Tibial artery (tissue), 4 donors: ENCODE results near the gene MBNL2.

ENCODE experiments used
- DNase-seq, 2 donors: peaks; one replicate each; pipeline ENCODE4 v3.0.0-alpha.2; 2019
- H3K27ac ChIP-seq, 2 donors: fragments of 200-600 bp; sonication (generic) in 1 of 2; 1 replicate in 1 of 2; 2 replicates in 1 of 2; pipeline ENCODE4 v1.5.1; 2018 to 2019; ENCODE audit warnings: mild to moderate bottlenecking in 1 of 2
- H3K27me3 ChIP-seq, 2 donors: fragments of 200-600 bp; sonication (generic) in 1 of 2; one replicate each; pipeline versions ENCODE4 v1.5.1 to v1.6.0; 2016 to 2019
- H3K36me3 ChIP-seq, 3 donors: fragments of 200-600 bp; sonication (generic) in 2 of 3; one replicate each; pipeline ENCODE4 v1.5.1; 2016 to 2019; ENCODE audit warnings: mild to moderate bottlenecking in 2 of 3
- H3K4me1 ChIP-seq, 4 donors: fragments of 200-600 bp; sonication (generic) in 2 of 4; 1 replicate in 3 of 4; 2 replicates in 1 of 4; pipeline ENCODE4 v1.5.1; 2016 to 2019
- H3K4me3 ChIP-seq, 2 donors: fragments of 200-600 bp; sonication (generic) in 1 of 2; 1 replicate in 1 of 2; 2 replicates in 1 of 2; pipeline ENCODE4 v1.5.1; 2018 to 2019; ENCODE audit warnings: mild to moderate bottlenecking in 2 of 2
- H3K9me3 ChIP-seq, 3 donors: fragments of 200-600 bp; sonication (generic) in 1 of 3; one replicate each; pipeline ENCODE4 v1.5.1; 2016 to 2019
- CTCF ChIP-seq, 2 experiments: fragments of 200-600 bp in 1 of 2; fragments of 450-650 bp in 1 of 2; IDR thresholded peaks; one replicate each; pipeline ENCODE4 v1.5.1; 2017 to 2019; ENCODE audit warnings: antibody characterized with exemption in 2 of 2, mild to moderate bottlenecking in 1 of 2, moderate library complexity in 1 of 2
- intact Hi-C: fragments of 100-400 bp; cut with DNase I; formaldehyde crosslinking; loops from one replicate; pipeline ENCODE4 v1.15.0; 2023; ENCODE audit warnings: low total_unique reads

The MBNL2 gene

GRCh38 chr13:97224544-97225300 lies 2.6 kb downstream of the MBNL2 start:
- intact Hi-C loops, result loop anchor here (5.0 kb wide), 1 partner anchor 123 kb away; no protein-coding TSS in a partner anchor
- no peak for DNase-seq

GRCh38 chr13:97225533-97225932 lies 3.4 kb downstream of the MBNL2 start:
- Histone ChIP-seq H3K36me3 (no peaks in the 10 kb centered on the region), H3K9me3 (no peaks in the 10 kb centered on the region), H3K27me3 (no peaks in the 10 kb centered on the region), H3K4me3 (peak overlapping the region; percentile 65 to 72), H3K27ac (peak overlapping the region; percentile 78 to 84), H3K4me1 (peaks cover 0 to 62% (median 40%) of the 10 kb centered on the region in 4 donors)
- DNase-seq, result no peak
- intact Hi-C loops, result no loop called here
- TF ChIP-seq CTCF (IDR thresholded peaks at IDR 0.05), result no peak

More at GRCh38 chr13:97224544-97225300, 2.6 kb downstream of the MBNL2 start:
- no peaks in the 10 kb centered on the region for H3K27me3 ChIP-seq
- no peaks in the 10 kb centered on the region for H3K36me3 ChIP-seq
- H3K27ac ChIP-seq, result peak overlapping the region; percentile 78 to 84
- no peak for TF ChIP-seq CTCF (IDR thresholded peaks at IDR 0.05)
- no peaks in the 10 kb centered on the region for H3K9me3 ChIP-seq
- H3K4me3 ChIP-seq, result peak overlapping the region; percentile 65 to 72
- peaks cover 0 to 54% (median 36%) of the 10 kb centered on the region in 4 donors for H3K4me1 ChIP-seq

- Histone ChIP-seq H3K9me3 (no peaks in the 10 kb centered on the region), H3K27me3 (no peaks in the 10 kb centered on the region), H3K4me3 (peak overlapping the region; percentile 65 to 72), H3K4me1 (peaks cover 0 to 67% (median 42%) of the 10 kb centered on the region in 4 donors), H3K36me3 (no peaks in the 10 kb centered on the region), H3K27ac (peak overlapping the region; percentile 78 to 84)
- no peak for DNase-seq
- intact Hi-C loops, result no loop called here
- TF ChIP-seq CTCF (IDR thresholded peaks at IDR 0.05), result no peak
Observed at GRCh38 chr13:97226013-97226412, 3.9 kb downstream of the MBNL2 start.

- H3K4me1 ChIP-seq, result peaks cover 0 to 73% (median 41%) of the 10 kb centered on the region in 4 donors
- intact Hi-C loops, result no loop called here
Observed at GRCh38 chr13:97226788-97227627, 4.9 kb downstream of the MBNL2 start.

More at GRCh38 chr13:97226788-97227627, 4.9 kb downstream of the MBNL2 start:
- H3K9me3 ChIP-seq, result no peaks in the 10 kb centered on the region
- no peaks in the 10 kb centered on the region for H3K36me3 ChIP-seq
- TF ChIP-seq CTCF (IDR thresholded peaks at IDR 0.05), result no peak
- H3K4me3 ChIP-seq, result peak overlapping the region; percentile 65 to 72
- DNase-seq, result no peak
- H3K27ac ChIP-seq, result peak overlapping the region; percentile 78 to 84
- no peaks in the 10 kb centered on the region for H3K27me3 ChIP-seq
